Neural progenitor cell (in vitro differentiated cells): ENCODE measurements around the gene ARPC5.

Experiments used
- EZH2 ChIP-seq: fragments of 200-600 bp; sonication (generic); IDR thresholded peaks from 2 replicates; pipeline ENCODE4 v1.6.1; 2017; ENCODE audit warnings: antibody characterized with exemption, mild to moderate bottlenecking, moderate library complexity
- EZH2phosphoT487 ChIP-seq: fragments of 200-600 bp; sonication (generic); IDR thresholded peaks from 2 replicates; pipeline ENCODE4 v1.6.1; 2017; ENCODE audit warnings: antibody characterized with exemption
- TF ChIP-seq, protein P1 (sequence below): fragments of 200-600 bp; sonication (generic); IDR thresholded peaks from 2 replicates; pipeline ENCODE4 v1.5.1; 2017; ENCODE audit warnings: antibody characterized with exemption, mild to moderate bottlenecking

DNA sequence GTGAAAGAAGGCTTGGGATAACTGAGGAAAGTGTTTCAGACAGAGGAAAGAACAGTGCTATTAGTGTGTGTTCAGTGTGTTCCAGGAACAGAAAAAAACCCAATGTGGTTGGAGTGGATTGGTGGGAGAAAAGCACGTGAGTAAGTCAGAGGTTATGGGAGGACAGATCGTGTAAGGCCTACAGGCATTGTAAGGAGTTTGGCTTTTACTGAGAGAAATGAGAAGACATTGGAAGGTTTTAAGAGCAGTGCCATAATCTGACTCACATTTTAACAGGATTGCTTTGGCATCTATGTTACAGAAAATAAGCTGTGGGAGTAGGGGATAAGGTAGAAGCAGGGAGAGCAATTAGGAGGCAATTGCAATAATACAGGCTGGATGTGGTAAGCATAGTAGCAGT, 4.8 kb downstream of the ARPC5 start:
- TF ChIP-seq EZH2phosphoT487 (no peak), EZH2 (no peak)
- TF ChIP-seq, protein P1, sequence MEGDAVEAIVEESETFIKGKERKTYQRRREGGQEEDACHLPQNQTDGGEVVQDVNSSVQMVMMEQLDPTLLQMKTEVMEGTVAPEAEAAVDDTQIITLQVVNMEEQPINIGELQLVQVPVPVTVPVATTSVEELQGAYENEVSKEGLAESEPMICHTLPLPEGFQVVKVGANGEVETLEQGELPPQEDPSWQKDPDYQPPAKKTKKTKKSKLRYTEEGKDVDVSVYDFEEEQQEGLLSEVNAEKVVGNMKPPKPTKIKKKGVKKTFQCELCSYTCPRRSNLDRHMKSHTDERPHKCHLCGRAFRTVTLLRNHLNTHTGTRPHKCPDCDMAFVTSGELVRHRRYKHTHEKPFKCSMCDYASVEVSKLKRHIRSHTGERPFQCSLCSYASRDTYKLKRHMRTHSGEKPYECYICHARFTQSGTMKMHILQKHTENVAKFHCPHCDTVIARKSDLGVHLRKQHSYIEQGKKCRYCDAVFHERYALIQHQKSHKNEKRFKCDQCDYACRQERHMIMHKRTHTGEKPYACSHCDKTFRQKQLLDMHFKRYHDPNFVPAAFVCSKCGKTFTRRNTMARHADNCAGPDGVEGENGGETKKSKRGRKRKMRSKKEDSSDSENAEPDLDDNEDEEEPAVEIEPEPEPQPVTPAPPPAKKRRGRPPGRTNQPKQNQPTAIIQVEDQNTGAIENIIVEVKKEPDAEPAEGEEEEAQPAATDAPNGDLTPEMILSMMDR: no peak
